ENCODE results near the gene GIMAP6.
"Not testable (repeated sequence)": the region's sequence is repeated elsewhere in the genome, so short reads cannot be mapped to it uniquely, and the experiment has no call there.

GIMAP6 gene

GRCh38 chr7:150585199-150585598, 47.0 kb downstream of the GIMAP6 start:
- no peak for DNase-seq (ENCODE audit: low read depth)

DNA sequence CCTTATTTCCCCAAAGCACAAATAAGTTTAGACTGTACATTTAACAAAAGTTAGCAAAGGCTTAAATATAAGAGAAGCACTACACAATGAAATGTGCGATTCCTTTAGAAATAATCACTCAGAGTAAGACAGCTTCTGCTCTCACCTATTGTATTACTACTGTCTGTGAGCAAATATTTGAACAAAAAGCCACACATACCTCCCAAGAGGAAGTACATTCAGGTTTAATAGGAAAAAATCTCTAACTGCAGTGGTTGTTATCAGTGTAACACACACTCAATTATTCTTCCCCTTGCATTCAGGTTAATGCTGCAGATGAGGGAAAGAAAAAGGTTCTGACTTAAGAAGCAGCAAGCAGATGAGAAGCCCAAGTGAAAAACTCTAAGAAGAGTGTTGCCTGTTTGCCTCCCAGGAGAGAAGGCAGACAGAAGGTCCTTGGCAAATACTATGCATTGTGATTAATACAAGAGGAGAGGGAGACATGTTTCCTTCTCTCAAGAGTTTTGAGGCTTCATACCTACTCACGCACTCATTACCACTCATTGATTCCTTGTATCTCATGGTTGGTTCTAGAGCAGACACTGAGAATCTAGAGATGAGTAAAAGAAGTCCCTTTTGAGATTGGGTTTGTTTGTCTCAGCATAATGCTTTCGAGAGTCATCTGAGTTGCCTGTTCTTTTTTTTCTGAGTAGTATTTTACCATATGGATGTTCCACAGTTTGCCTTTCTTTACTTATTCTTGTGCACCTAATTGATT, 51.4 kb downstream of the GIMAP6 start:
- peak; percentile 42 for DNase-seq (ENCODE audit: low read depth)

- not testable (repeated sequence) for DNase-seq (ENCODE audit: low read depth)
These were observed 52.1 kb downstream of the GIMAP6 start for GRCh38 chr7:150579979-150580637.
